ENCODE measurements around the gene PEAK1.
"Not testable (repeated sequence)": the region's sequence is repeated elsewhere in the genome, so short reads cannot be mapped to it uniquely, and the experiment has no call there.

PEAK1 gene

GRCh38 chr15:77176148-77176547 lies 243.8 kb downstream of the PEAK1 start:
- not testable (repeated sequence) for DNase-seq (ENCODE audit: low spot score)

DNA sequence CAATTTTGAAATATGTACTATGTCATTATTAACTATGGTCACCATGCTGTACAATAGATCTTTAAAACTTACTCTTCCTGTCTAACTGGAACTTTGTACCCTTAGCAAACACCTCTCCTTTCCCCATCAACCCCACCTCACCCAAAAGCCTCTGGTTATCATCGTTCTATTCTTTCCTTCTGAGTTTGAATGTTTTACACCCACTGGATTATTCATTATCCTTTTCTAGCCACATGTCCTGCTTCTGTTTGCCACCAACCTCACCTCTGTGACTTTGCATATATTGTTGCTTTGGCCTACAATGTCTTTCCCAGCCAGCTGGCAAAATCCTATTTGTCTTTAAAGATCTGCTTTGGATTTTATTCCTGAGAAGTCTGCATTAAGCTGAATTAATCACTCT lies 246.4 kb downstream of the PEAK1 start:
- DNase-seq (ENCODE audit: low spot score): no peak

- DNase-seq (ENCODE audit: low spot score): no peak
Observed at GRCh38 chr15:77171221-77171967, 248.5 kb downstream of the PEAK1 start.

DNA sequence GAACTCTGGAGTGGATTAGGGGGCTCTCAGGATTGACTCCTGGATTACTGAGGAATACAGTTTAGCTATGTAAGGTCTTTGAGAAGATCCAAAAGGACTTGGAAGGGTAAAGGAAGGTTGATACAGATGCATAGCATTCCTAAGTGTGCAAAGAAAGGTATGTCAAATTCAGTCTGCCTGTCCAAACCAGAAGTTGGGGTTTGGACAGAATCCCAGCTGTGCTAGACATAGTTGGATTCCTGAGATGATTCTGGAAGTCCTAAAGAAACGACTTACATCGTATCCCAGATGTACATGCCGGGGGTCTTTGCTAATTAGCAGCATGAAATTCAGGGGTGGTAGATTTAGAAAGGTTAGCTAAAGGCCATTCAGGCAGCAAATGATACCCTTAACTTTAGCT lies 251.3 kb downstream of the PEAK1 start:
- DNase-seq (ENCODE audit: low spot score): no peak

- DNase-seq (ENCODE audit: low spot score): no peak
Observed at GRCh38 chr15:77168141-77168540, 251.8 kb downstream of the PEAK1 start.

DNA sequence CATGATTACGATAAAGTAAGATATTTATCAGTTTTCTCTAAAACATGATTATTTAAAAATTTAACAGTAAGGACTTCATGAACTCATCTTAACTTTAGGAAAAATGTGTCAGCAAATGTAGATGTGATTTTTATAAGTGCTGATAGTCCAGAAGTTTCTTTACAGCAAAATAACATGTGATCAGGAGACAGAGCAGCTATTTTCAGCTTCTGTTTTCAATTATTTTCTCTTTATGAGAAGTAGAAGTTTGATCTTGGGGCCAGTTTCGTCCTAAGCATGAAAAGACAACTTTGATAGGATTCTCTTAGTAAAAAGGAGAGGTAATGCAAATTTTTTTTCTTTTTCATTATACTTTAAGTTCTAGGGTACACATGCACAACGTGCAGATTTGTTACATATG lies 252.5 kb downstream of the PEAK1 start:
- DNase-seq (ENCODE audit: low spot score): no peak

- DNase-seq (ENCODE audit: low spot score): no peak
Observed at GRCh38 chr15:77163781-77164384, 256.0 kb downstream of the PEAK1 start.

DNA sequence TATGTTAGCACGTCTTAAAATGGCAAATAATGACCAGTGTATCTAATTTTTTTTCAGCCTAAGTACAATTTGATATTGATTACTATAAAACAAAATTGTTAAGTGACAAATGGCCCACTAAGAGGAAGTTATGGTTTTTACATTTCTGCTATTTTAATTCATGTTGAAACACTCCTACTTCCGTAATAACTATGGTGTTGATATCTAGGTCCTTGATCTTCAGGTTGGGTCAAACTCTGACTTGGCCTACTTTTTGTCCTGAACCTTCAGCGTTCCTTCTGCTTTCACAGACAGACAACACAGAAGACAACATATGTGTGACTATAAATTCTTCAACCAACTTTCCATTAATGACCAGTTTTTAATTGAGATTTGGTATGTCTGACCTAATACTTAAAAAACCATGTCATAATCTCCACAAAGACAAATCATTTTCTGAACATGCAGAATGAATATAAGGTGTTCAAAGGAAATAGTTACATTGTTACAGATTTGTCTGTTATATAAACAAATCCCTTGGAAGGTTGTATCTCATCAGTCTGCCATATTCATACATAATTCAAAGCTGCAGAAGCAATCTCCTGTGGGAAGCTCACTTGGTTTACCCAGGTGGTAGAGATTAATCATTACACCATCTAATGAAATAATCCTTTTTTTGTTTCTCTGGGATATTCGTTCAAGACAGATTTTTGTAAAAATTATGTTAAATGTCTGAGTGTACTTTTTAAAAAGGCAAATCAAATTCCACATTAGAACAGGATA lies 256.9 kb downstream of the PEAK1 start:
- DNase-seq (ENCODE audit: low spot score): no peak

DNA sequence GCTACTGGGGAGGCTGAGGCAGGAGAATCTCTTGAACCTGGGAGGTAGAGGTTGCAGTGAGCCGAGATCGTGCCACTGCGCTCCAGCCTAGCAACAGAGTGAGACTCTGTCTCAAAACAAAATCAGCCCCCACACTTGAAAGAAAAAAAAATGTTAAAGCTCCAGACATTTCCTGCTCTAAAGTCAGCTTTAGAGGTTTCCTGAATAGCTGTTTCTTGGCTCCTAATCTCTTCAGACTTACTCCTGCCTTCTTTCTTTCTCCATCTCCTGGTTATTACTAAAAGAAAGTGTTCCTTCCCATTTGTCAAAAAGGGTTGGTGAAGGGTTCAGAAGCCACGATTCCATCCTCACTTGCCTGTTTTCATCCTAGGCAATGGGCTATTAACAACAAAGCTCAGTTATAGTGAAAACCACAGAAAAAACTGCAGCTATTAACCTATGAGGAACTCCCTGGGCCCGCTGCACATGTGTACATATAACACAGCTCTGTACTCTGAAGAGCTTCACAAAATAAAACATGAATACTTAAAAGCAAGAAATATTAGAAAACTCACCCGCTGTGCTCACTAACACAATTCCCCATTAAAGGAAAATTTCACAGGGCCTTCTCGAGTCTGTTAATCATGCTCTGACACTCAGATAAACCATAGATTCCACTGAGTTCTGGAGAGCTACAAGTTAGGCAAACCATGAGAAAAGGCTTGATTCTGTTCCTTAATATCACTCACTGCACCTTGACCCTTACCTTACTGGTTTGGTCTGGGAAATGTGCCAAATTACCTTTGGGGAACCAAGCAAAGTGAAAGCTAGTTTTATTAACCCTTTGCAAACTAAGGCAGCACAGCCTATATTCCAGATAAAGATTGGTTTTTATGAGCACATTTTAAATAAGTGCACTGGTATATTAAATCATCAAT lies 259.1 kb downstream of the PEAK1 start:
- no peak for DNase-seq (ENCODE audit: low spot score)

DNA sequence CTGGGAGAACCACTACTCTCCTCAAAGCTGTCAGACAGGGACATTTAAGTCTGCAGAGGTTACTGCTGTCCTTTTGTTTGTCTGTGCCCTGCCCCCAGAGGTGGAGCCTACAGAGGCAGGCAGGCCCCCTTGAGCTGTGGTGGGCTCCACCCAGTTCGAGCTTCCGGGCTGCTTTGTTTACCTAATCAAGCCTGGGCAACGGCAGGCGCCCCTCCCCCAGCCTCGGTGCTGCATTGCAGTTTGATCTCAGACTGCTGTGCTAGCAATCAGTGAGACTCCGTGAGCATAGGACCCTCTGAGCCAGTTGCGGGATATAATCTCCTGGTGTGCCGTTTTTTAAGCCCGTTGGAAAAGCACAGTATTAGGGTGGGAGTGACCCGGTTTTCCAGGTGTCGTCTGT lies 263.9 kb downstream of the PEAK1 start:
- not testable (repeated sequence) for DNase-seq (ENCODE audit: low spot score)

DNA sequence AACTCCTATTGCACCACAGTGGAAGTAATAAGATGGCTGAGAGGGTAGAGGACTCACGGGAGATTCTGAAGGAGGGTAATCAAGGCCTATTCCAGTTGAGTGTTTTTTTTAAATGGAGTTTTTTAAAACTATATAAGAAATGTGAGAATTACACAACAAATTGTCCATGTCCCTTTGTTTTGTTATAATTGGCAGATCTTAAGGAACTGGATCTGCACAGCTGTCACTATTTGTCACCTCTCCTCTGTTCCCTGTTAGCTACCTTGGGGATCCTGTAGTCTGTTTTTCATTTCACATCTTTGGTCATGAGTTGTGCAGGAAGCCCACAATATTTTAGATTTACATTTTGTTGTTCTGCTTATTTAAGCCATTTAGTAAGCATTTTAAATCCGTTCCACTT lies 271.7 kb downstream of the PEAK1 start:
- no peak for DNase-seq (ENCODE audit: low spot score)

GRCh38 chr15:77145370-77145769 lies 274.5 kb downstream of the PEAK1 start:
- no peak for DNase-seq (ENCODE audit: low spot score)

- no peak for DNase-seq (ENCODE audit: low spot score)
Observed at GRCh38 chr15:77144492-77145070, 275.3 kb downstream of the PEAK1 start.

GRCh38 chr15:77144026-77144425 lies 275.9 kb downstream of the PEAK1 start:
- DNase-seq (ENCODE audit: low spot score): no peak

GRCh38 chr15:77143616-77144015 lies 276.3 kb downstream of the PEAK1 start:
- DNase-seq (ENCODE audit: low spot score): no peak

DNA sequence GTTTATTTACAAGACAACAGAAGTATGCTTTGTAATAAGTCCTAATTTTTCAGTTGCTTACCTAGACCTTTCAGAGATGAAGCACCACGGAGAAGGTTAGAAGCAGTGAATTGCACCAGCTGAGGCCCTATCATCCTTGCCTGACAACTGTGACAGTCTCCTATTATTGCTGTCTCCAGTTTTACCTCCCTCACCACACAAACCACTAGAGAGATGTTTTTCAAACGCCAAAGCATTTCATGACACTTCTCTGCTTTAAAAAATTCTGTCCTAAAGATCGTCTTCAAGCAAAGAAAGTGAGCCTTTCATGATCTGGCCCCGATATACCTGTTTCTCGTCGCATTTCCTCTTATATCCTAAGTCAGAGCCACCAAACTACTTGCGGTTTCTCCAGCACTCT lies 276.7 kb downstream of the PEAK1 start:
- DNase-seq (ENCODE audit: low spot score): no peak

DNA sequence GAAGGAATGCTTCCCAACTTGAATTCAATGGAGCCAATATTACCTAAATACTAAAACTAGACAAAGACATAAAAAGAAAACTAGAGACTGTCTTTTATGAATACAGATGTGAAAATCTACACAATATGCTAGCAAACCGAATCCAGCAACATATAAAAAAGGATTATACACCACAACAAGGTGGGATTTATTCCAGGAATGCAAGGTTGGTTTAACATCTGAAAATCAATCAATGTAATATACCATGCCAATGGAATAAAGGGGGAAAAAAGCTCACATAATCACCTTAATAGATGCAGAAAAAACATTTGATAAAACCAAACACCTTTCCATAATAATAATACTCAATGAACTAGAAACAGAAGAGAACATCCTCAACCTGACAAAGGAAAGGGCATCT lies 279.7 kb downstream of the PEAK1 start:
- no peak for DNase-seq (ENCODE audit: low spot score)

- no peak for DNase-seq (ENCODE audit: low spot score)
Observed at GRCh38 chr15:77139312-77139711, 280.6 kb downstream of the PEAK1 start.

- DNase-seq (ENCODE audit: low spot score): no peak
Observed at GRCh38 chr15:77138167-77138522, 281.8 kb downstream of the PEAK1 start.

DNA sequence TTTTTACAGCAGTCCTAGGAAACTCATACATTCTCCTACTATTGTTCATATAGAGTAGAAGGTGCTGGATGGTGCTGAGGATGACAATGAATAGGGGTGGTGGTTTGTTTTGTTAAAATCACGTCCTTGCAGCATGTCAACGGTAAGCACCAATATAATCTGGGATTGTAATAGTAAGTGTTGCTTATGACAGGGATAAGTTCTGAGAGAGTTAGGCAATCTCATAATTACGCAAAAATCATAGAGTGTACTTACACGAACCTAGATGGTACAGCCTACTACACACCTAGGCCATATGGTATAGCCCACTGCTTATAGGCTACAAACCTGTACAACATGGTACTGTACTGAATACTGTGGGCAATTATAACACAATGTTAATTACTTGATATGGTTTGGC lies 284.7 kb downstream of the PEAK1 start:
- DNase-seq (ENCODE audit: low spot score): no peak

DNA sequence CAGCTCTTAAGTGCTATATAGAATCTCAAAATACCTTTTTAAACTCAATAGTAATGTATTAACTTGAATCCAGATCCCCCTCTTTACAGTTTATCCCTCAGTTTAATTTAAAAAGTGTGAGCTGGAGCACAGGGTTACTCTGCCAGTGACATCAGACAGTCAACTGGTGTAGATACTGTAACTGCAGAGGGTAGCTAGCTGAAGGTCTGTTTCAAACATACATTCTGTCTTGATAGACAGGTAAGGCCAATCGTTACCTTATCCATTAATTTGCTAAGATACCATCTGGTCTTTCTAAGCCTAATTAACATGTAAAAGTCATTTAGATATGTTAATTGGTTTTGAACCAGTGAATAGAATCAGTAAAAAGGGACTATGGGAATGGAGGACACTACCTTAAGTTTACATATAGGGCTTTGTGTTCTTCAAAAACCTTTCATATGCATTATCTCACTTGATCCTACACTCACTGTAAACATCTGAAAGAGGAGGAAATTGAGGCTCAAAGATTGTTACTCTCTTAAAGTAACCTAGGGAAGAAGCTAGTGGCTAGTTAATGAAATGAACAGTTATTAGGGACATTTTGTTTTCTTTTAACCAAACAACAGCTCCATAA lies 289.5 kb downstream of the PEAK1 start:
- DNase-seq (ENCODE audit: low spot score): no peak

Data from NAMALWA (cell line).